H9 (cell line): ENCODE measurements around the gene RPL11. TPM values are rescaled to one million over a fixed set of nuclear protein-coding genes. Genes with fewer than 3 reads are reported as not detected.

ENCODE experiments used
- DNase-seq: peaks from one replicate; pipeline ENCODE4 v3.0.0-alpha.2; 2017
- H2AFZ ChIP-seq: one replicate; pipeline ENCODE4 v1.6.1; 2013; ENCODE audit warnings: mild to moderate bottlenecking, low read length, control low read depth, moderate library complexity
- H2AK5ac ChIP-seq: 2 replicates; pipeline ENCODE4 v1.6.1; 2013; ENCODE audit warnings: low read length, control low read depth, mixed read lengths; ENCODE audit not compliant: insufficient read length
- H2BK120ac ChIP-seq: one replicate; pipeline ENCODE4 v1.6.1; 2013; ENCODE audit warnings: low read depth, mild to moderate bottlenecking, low read length, control low read depth, inconsistent platforms; ENCODE audit not compliant: poor library complexity, severe bottlenecking
- H2BK12ac ChIP-seq: 2 replicates; pipeline ENCODE4 v1.6.1; 2013; ENCODE audit warnings: low read length, control low read depth, mixed read lengths, low read depth; ENCODE audit not compliant: insufficient read length
- H2BK15ac ChIP-seq: 2 replicates; pipeline ENCODE4 v1.6.1; 2013; ENCODE audit warnings: low read depth, low read length, control low read depth
- H2BK20ac ChIP-seq: one replicate; pipeline ENCODE4 v1.6.1; 2013; ENCODE audit warnings: low read depth, mild to moderate bottlenecking, low read length, control low read depth, inconsistent platforms; ENCODE audit not compliant: poor library complexity, severe bottlenecking
- H2BK5ac ChIP-seq: 2 replicates; pipeline ENCODE4 v1.6.1; 2013; ENCODE audit warnings: low read length, control low read depth, mixed read lengths; ENCODE audit not compliant: insufficient read length
- H3K14ac ChIP-seq: 2 replicates; pipeline ENCODE4 v1.6.1; 2013; ENCODE audit warnings: low read length, control low read depth; ENCODE audit not compliant: insufficient read depth
- H3K18ac ChIP-seq: 2 replicates; pipeline ENCODE4 v1.6.1; 2013; ENCODE audit warnings: low read depth, mild to moderate bottlenecking, mixed read lengths, low read length, control low read depth; ENCODE audit not compliant: insufficient read length
- H3K23ac ChIP-seq: 2 replicates; pipeline ENCODE4 v1.6.1; 2013; ENCODE audit warnings: low read length, control low read depth, mixed read lengths, low read depth; ENCODE audit not compliant: insufficient read length
- H3K23me2 ChIP-seq: 2 replicates; pipeline ENCODE4 v1.6.1; 2013; ENCODE audit warnings: low read depth, mild to moderate bottlenecking, mixed read lengths, low read length, control low read depth; ENCODE audit not compliant: insufficient read length, poor library complexity, severe bottlenecking
- H3K27ac ChIP-seq: 2 replicates; pipeline ENCODE4 v1.5.1; 2013; ENCODE audit warnings: low read length, control low read depth, mixed read lengths, low read depth; ENCODE audit not compliant: insufficient read length
- H3K27me3 ChIP-seq: 2 replicates; pipeline ENCODE4 v1.6.1; 2013; ENCODE audit warnings: low read length, control low read depth, inconsistent platforms; ENCODE audit not compliant: insufficient read depth
- H3K4ac ChIP-seq: 2 replicates; pipeline ENCODE4 v1.6.1; 2013; ENCODE audit warnings: low read depth, mild to moderate bottlenecking, control low read depth, inconsistent platforms, low read length, moderate library complexity
- H3K4me1 ChIP-seq: 2 replicates; pipeline ENCODE4 v1.6.1; 2013; ENCODE audit warnings: low read length, control low read depth, inconsistent platforms; ENCODE audit not compliant: insufficient read depth
- H3K4me2 ChIP-seq: 2 replicates; pipeline ENCODE4 v1.6.1; 2013; ENCODE audit warnings: low read length, control low read depth, mixed read lengths; ENCODE audit not compliant: insufficient read length, insufficient read depth
- H3K56ac ChIP-seq: 2 replicates; pipeline ENCODE4 v1.6.1; 2013; ENCODE audit warnings: low read depth, mild to moderate bottlenecking, mixed read lengths, low read length, control low read depth; ENCODE audit not compliant: insufficient read length
- H3K79me1 ChIP-seq: 2 replicates; pipeline ENCODE4 v1.6.1; 2013; ENCODE audit warnings: low read depth, mild to moderate bottlenecking, moderate library complexity, low read length, control low read depth, inconsistent platforms; ENCODE audit not compliant: insufficient read depth, poor library complexity, severe bottlenecking
- H3K79me2 ChIP-seq: 2 replicates; pipeline ENCODE4 v1.6.1; 2013; ENCODE audit warnings: low read length, control low read depth, inconsistent platforms; ENCODE audit not compliant: insufficient read depth
- H3K9ac ChIP-seq: 2 replicates; pipeline ENCODE4 v1.6.1; 2013; ENCODE audit warnings: low read length, control low read depth, mixed read lengths; ENCODE audit not compliant: insufficient read length; ENCODE audit errors: extremely low read depth
- H3K9me3 ChIP-seq: one replicate; pipeline ENCODE4 v1.6.1; 2013; ENCODE audit warnings: low read depth, low read length, inconsistent platforms; ENCODE audit not compliant: control insufficient read depth
- H3T11ph ChIP-seq: one replicate; pipeline ENCODE4 v1.6.1; 2013; ENCODE audit warnings: mild to moderate bottlenecking, low read length, control low read depth, inconsistent platforms
- H4K20me1 ChIP-seq: one replicate; pipeline ENCODE4 v1.6.1; 2013; ENCODE audit not compliant: control insufficient read depth, insufficient read length, insufficient read depth
- H4K5ac ChIP-seq: 2 replicates; pipeline ENCODE4 v1.6.1; 2013; ENCODE audit warnings: low read depth, mild to moderate bottlenecking, mixed read lengths, low read length, control low read depth; ENCODE audit not compliant: insufficient read length
- H4K8ac ChIP-seq: replicated peaks from 2 replicates; pipeline ENCODE4 v1.6.1; 2013; ENCODE audit warnings: low read length, control low read depth, mixed read lengths, low read depth; ENCODE audit not compliant: insufficient read length
- H4K91ac ChIP-seq: 2 replicates; pipeline ENCODE4 v1.6.1; 2013; ENCODE audit warnings: low read depth, mild to moderate bottlenecking, moderate library complexity, mixed read lengths, low read length, control low read depth; ENCODE audit not compliant: insufficient read length
- H3K27ac Mint-ChIP-seq, 3 experiments: 2 replicates in 2 of 3; 3 replicates in 1 of 3; pipeline ENCODE4 v1.8.0; 2020 to 2021; ENCODE audit warnings: mixed read lengths in 3 of 3, mild to moderate bottlenecking in 1 of 3, moderate library complexity in 1 of 3
- H3K27me3 Mint-ChIP-seq: 2 replicates; pipeline ENCODE4 v1.8.0; 2021; ENCODE audit warnings: low read depth, mild to moderate bottlenecking, moderate library complexity, mixed read lengths
- H3K36me3 Mint-ChIP-seq, 3 experiments: 2 replicates in 2 of 3; 3 replicates in 1 of 3; pipeline ENCODE4 v1.8.0; 2020 to 2021; ENCODE audit warnings: low read depth in 3 of 3, mixed read lengths in 3 of 3; ENCODE audit not compliant: insufficient read depth in 1 of 3
- H3K4me1 Mint-ChIP-seq, 2 experiments: 2 replicates each; pipeline ENCODE4 v1.8.0; 2020; ENCODE audit warnings: mixed read lengths in 2 of 2
- H3K4me3 Mint-ChIP-seq, 2 experiments: 2 replicates in 1 of 2; 3 replicates in 1 of 2; pipeline ENCODE4 v1.8.0; 2020 to 2021; ENCODE audit warnings: mild to moderate bottlenecking in 2 of 2, mixed read lengths in 2 of 2, moderate library complexity in 1 of 2
- H3K9me3 Mint-ChIP-seq, 2 experiments: 2 replicates in 1 of 2; 3 replicates in 1 of 2; pipeline ENCODE4 v1.8.0; 2020; ENCODE audit warnings: mild to moderate bottlenecking in 2 of 2, mixed read lengths in 2 of 2, moderate library complexity in 1 of 2
- CTCF ChIP-seq: fragments of 200-600 bp; sonication (generic); conservative IDR thresholded peaks from 3 replicates; pipeline ENCODE4 v1.8.0; 2021; ENCODE audit warnings: antibody characterized with exemption, mild to moderate bottlenecking
- WGBS: extraction: QIAGEN DNeasy Blood & Tissue Kit; methylation state at CpG from one replicate; pipeline ENCODE4 v1.1.7; 2013; ENCODE audit warnings: missing lambda C conversion rate, low lambda C conversion rate, mixed read lengths; ENCODE audit not compliant: insufficient read length; ENCODE audit errors: extremely low coverage; 5-methylcytosine and 5-hydroxymethylcytosine counted together
- total RNA-seq: library from RNA; stranded (reverse); gene quantifications from 2 replicates; pipeline ENCODE4 v1.2.1, GENCODE V29; 2021

RPL11 gene
- total RNA-seq, 1 experiment from 2014 or later = 1,618 TPM

DNA sequence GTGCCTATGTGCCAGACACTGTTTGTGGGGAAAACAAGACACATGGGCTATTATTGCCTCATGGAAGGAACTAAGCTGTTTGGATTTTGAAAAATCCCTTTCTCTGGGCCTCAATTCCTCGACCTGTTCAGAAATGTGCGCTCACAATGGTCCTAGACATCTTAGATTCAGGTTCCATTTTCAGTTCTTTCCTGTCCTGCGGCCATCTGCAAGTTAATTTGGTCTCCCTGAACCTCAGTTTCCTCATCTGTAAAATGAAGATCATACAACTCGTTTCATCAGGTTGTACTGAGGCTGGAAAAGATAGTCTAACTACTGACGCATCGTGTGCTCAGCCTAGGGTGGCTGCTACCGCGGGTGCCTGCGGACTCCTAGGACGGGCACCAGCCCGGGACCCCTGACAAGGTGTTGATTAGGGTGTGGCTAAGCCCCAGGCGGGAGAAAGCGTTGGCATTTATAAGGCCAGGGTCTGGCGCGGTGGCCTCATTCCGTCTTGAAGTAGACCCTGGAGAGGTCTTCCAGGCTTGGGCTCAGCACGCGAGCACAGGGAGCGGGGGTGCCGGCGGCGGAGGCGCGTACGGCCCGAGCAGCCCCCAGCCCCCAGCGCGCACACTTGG, 51.2 kb downstream of the RPL11 start:
- Histone ChIP-seq H2AK5ac (no peak overlapping the region), H3K27me3 (no peaks in the 10 kb centered on the region), H3K79me2 (peaks cover 18% of the 10 kb centered on the region), H3K23ac (no peak overlapping the region), H3K14ac (peak overlapping the region; percentile 83), H2BK5ac (no peak overlapping the region), H3K4me2 (peak overlapping the region; percentile 92), H2BK15ac (no peak overlapping the region), H2BK120ac (no peak overlapping the region), H2BK20ac (no peak overlapping the region), H3K9ac (peak overlapping the region; percentile 61), H3K79me1 (no peaks in the 10 kb centered on the region), H3K27ac (no peak overlapping the region), H3K23me2 (peaks cover 13% of the 10 kb centered on the region), H3K18ac (no peak overlapping the region), H3K4me1 (no peaks in the 10 kb centered on the region), H3T11ph (no peak overlapping the region), H2AFZ (no peak overlapping the region), H4K20me1 (no peaks in the 10 kb centered on the region), H3K56ac (no peak overlapping the region), H3K4ac (no peak overlapping the region), H4K8ac (no peak overlapping the region), H3K9me3 (no peaks in the 10 kb centered on the region), H4K91ac (no peak overlapping the region), H2BK12ac (no peak overlapping the region), H4K5ac (no peak overlapping the region)
- H3K27ac Mint-ChIP-seq = peak overlapping the region in 2 of 3 experiments; percentile 72 to 82; a peak in 5 of 7 replicates
- no peaks in the 10 kb centered on the region; the same call in 1 of the 2 replicates for H3K27me3 Mint-ChIP-seq
- H3K36me3 Mint-ChIP-seq = peaks cover 0 to 13% (median 6%) of the 10 kb centered on the region in 3 experiments; a peak in 5 of 7 replicates
- peak; percentile 68 for DNase-seq
- no peaks in the 10 kb centered on the region; a peak in 1 of 5 replicates for H3K9me3 Mint-ChIP-seq
- no CpG with 5 or more reads among the region's 28 CpGs for WGBS
- H3K4me3 Mint-ChIP-seq = peak overlapping the region; percentile 79 to 85
- TF ChIP-seq CTCF = no peak
- H3K4me1 Mint-ChIP-seq = peaks cover 18 to 19% of the 10 kb centered on the region in 2 experiments
